A673 (cell line): Measurements from ENCODE around the gene HEYL.
A peak's percentile ranks its signal among the peaks of the same experiment; 100 is the strongest.

Experiments
- EZH2 ChIP-seq: fragments of 200-600 bp; sonication (generic); IDR thresholded peaks from 2 replicates; pipeline ENCODE4 v1.6.1; 2017; ENCODE audit warnings: borderline replicate concordance, low read depth, mild to moderate bottlenecking, mixed read lengths, antibody characterized with exemption, low read length; ENCODE audit not compliant: poor library complexity, severe bottlenecking
- TF ChIP-seq, protein P1 (sequence below): fragments of 300-800, 200-600 bp; sonication (generic); conservative IDR thresholded peaks from 2 replicates; pipeline ENCODE4 v1.5.1; 2017; ENCODE audit warnings: low read depth, mild to moderate bottlenecking, antibody characterized with exemption, low read length, moderate library complexity, mixed read lengths

DNA sequence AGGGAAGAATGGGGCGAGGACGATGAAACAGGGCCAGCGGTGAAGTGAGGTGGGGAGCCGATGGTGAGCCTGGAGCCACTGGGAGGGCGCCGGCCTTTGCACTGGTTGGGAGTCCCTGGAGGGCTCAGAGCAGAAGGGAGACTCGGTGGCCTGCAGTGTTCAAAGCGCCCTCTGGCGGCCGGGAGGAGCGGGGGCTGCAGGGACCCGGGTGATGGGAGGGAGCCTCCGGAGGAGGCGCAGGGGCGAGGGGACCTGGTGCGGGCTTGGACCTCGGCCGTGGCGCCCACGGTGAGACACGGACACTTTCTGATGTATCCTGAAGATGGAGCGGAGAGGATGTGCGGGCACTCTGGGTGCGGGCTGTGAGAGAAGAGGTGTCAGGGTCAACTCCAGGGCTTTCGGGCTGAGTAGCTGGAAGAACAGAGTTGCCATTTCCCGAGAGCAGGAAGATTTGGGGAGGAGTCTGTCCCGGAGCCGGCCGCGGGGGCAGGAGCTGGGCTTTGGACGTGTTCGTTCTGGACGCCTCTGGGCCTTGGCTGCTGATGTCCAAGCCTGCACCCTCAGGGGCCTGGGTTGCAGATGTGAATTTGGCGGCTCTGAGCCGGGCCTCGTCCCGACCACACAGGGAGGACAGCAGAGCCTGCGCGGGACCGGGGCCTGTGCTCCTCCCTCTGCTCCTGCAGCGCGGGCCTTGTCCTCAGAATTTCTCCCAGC is 29.7 kb downstream of the HEYL start:
- TF ChIP-seq, protein P1, sequence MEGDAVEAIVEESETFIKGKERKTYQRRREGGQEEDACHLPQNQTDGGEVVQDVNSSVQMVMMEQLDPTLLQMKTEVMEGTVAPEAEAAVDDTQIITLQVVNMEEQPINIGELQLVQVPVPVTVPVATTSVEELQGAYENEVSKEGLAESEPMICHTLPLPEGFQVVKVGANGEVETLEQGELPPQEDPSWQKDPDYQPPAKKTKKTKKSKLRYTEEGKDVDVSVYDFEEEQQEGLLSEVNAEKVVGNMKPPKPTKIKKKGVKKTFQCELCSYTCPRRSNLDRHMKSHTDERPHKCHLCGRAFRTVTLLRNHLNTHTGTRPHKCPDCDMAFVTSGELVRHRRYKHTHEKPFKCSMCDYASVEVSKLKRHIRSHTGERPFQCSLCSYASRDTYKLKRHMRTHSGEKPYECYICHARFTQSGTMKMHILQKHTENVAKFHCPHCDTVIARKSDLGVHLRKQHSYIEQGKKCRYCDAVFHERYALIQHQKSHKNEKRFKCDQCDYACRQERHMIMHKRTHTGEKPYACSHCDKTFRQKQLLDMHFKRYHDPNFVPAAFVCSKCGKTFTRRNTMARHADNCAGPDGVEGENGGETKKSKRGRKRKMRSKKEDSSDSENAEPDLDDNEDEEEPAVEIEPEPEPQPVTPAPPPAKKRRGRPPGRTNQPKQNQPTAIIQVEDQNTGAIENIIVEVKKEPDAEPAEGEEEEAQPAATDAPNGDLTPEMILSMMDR = peak; percentile 94
- TF ChIP-seq EZH2 = no peak
